CD4-positive, alpha-beta memory T cell (primary cell): ENCODE results near the gene CCNL1. TPM values are rescaled to one million over a fixed set of nuclear protein-coding genes. Genes with fewer than 3 reads are reported as not detected.

Experiments
- CTCF ChIA-PET: fragments of 350-600 bp; sonication (Branson Sonifier 250); formaldehyde crosslinking; loops from one replicate; lab custom pipeline; 2021; ENCODE audit warnings: inconsistent platforms; ENCODE audit not compliant: partially characterized antibody; lab: Charles Lee
- POLR2A ChIA-PET: fragments of 350-600 bp; sonication (Branson Sonifier 250); formaldehyde crosslinking; loops from one replicate; lab custom pipeline; 2021; ENCODE audit not compliant: partially characterized antibody; lab: Charles Lee
- DNase-seq, 5 donors: peaks; one replicate each; pipeline versions ENCODE4 v3.0.0 to v3.0.0-alpha.2; 2020 to 2022; ENCODE audit warnings: mixed read lengths in 1 of 5
- H3K27ac ChIP-seq: one replicate; pipeline ENCODE4 v1.7.0; 2013; ENCODE audit warnings: low read depth, low read length
- H3K27me3 ChIP-seq: 2 replicates; pipeline ENCODE4 v1.7.0; 2013; ENCODE audit warnings: mild to moderate bottlenecking, low read length, moderate library complexity; ENCODE audit not compliant: insufficient read depth
- H3K36me3 ChIP-seq: 2 replicates; pipeline ENCODE4 v1.7.0; 2013; ENCODE audit warnings: mild to moderate bottlenecking, low read length, moderate library complexity; ENCODE audit not compliant: insufficient read depth
- H3K4me1 ChIP-seq: 2 replicates; pipeline ENCODE4 v1.7.0; 2013; ENCODE audit warnings: mild to moderate bottlenecking, low read length, moderate library complexity; ENCODE audit not compliant: insufficient read depth
- H3K4me3 ChIP-seq, 2 donors: one replicate each; pipeline ENCODE4 v1.7.0; 2013; ENCODE audit warnings: low read length in 2 of 2, mild to moderate bottlenecking in 1 of 2
- H3K9me3 ChIP-seq, 2 donors: one replicate each; pipeline ENCODE4 v1.7.0; 2013; ENCODE audit warnings: low read length in 2 of 2, control low read depth in 1 of 2; ENCODE audit not compliant: control insufficient read depth in 1 of 2
- H3K27ac Mint-ChIP-seq, 7 donors: one replicate each; pipeline ENCODE4 v1.8.0; 2020 to 2021; ENCODE audit warnings: mixed read lengths in 7 of 7, mild to moderate bottlenecking in 6 of 7, inconsistent platforms in 3 of 7, moderate library complexity in 3 of 7
- H3K27me3 Mint-ChIP-seq, 2 donors: one replicate each; pipeline ENCODE4 v1.8.0; 2020 to 2021; ENCODE audit warnings: mixed read lengths in 2 of 2
- H3K36me3 Mint-ChIP-seq, 2 donors: one replicate each; pipeline ENCODE4 v1.8.0; 2020 to 2021; ENCODE audit warnings: mixed read lengths in 2 of 2, inconsistent platforms in 1 of 2, mild to moderate bottlenecking in 1 of 2
- H3K4me1 Mint-ChIP-seq, 4 donors: one replicate each; pipeline ENCODE4 v1.8.0; 2020 to 2021; ENCODE audit warnings: mixed read lengths in 4 of 4, mild to moderate bottlenecking in 1 of 4
- H3K4me3 Mint-ChIP-seq, 8 donors: one replicate each; pipeline ENCODE4 v1.8.0; 2020 to 2021; ENCODE audit warnings: mixed read lengths in 8 of 8, mild to moderate bottlenecking in 7 of 8, moderate library complexity in 6 of 8, inconsistent platforms in 3 of 8
- H3K9me3 Mint-ChIP-seq, 8 donors: one replicate each; pipeline ENCODE4 v1.8.0; 2020 to 2021; ENCODE audit warnings: mixed read lengths in 8 of 8, mild to moderate bottlenecking in 5 of 8, inconsistent platforms in 3 of 8, moderate library complexity in 1 of 8
- intact Hi-C: fragments of 100-400 bp; cut with micrococcal nuclease; formaldehyde crosslinking; loops from one replicate; pipeline ENCODE4 v1.15.1; 2023
- polyA plus RNA-seq, 2 donors: library from polyadenylated mRNA; unstranded; fragments of 300-500 nt; fragmentation: Illumina TruSeq; gene quantifications; one replicate each; pipeline ENCODE4 v1.2.3, GENCODE V29; 2021
- total RNA-seq, 2 experiments: library from RNA; stranded (reverse); gene quantifications; one replicate each; pipeline ENCODE4 v1.2.3, GENCODE V29; 2021

CCNL1 gene
- total and polyA plus RNA-seq, 4 experiments from 2014 or later: 62.7 to 330 (median 198) TPM

DNA sequence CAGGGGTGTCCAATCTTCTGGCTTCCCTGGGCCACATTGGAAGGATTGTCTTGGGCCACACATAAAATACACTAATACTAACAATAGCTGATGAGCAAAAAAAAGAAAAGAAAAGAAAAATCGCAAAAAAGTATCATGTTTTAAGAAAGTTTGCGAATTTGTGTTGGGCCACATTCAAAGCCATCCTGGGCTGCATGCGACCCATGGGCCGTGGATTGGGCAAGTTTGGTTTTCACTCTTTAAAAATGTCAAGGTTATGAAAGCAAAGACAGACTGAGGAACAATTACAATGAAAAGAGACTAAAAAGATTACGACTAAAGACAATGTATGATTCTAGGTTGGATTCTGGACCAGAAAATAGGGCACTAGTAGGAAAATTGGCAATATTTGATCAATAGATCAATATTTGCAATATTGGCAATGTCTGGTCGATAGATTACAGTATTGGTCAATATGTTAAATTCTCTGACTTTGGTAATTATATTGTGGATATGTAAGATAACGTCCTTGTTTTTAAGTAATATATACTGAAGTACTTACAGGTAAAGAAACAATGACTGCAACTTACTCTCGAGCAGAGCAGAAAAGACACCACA lies 19.9 kb downstream of the CCNL1 start:
- peaks cover 14% of the 10 kb centered on the region for H3K4me1 ChIP-seq
- peaks cover 11 to 34% of the 10 kb centered on the region in 2 donors for H3K36me3 Mint-ChIP-seq
- H3K27ac Mint-ChIP-seq: peak overlapping the region in 2 of 7 donors; percentile 13 to 62
- ChIA-PET CTCF (interaction anchor here (0.6 to 17.1 kb wide), 7 partner anchors 9 to 1195 kb away, joined by 3 to 346 read pairs (median 6); partner anchors contain the start of gene TIPARP), POLR2A (interaction anchor here (0.6 kb wide), 1 partner anchor 981 kb away, joined by 3 read pairs; no protein-coding TSS in a partner anchor)
- H3K4me1 Mint-ChIP-seq: peaks cover 6 to 17% (median 14%) of the 10 kb centered on the region in 4 donors
- no peak for DNase-seq
- no peaks in the 10 kb centered on the region for H3K27me3 Mint-ChIP-seq
- no peak overlapping the region for H3K4me3 ChIP-seq
- no peak overlapping the region for H3K27ac ChIP-seq
- intact Hi-C loops: loop anchor here (5.0 kb wide), 1 partner anchor 598 kb away; no protein-coding TSS in a partner anchor
- no peak overlapping the region for H3K4me3 Mint-ChIP-seq
- H3K9me3 Mint-ChIP-seq: no peaks in the 10 kb centered on the region
- H3K36me3 ChIP-seq: peaks cover 7% of the 10 kb centered on the region
- no peaks in the 10 kb centered on the region for H3K27me3 ChIP-seq
- no peaks in the 10 kb centered on the region for H3K9me3 ChIP-seq

DNA sequence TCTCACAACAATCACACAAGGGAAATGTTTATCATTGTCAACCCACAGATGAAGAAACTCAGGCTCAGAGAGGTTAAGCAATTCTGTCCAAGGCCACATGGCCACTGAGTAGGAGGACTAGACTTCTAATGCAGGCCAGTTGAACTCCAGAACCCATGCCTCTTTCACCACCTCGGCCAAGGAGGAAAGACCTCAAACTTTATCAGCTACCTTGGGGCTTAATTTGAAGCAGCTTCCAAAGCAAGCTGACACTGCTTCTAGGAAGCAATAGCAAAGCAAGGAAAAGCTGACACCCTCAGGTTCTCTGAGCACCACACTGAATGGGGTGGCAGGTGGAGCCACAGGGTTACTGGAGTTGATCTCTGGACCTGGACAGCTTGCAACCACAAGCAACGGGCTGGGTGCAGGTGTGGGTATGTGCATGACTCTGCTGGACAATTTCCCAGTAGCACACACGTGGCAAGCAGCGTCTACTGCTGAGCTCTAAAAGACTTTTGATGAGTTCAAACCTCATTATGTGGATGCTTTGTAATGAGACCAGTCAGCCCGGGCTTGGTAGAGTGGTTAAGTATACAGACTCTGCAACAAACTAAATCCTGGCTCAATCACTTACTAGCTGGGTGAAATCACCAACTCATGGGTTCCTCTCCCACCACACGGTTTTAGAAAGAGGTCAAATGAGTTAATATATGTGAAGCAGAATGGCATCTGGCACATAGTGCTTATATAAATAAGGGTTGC lies 23.1 kb downstream of the CCNL1 start:
- Histone ChIP-seq H3K36me3 (no peaks in the 10 kb centered on the region), H3K4me1 (peaks cover 42% of the 10 kb centered on the region), H3K27me3 (no peaks in the 10 kb centered on the region), H3K4me3 (no peak overlapping the region), H3K9me3 (no peaks in the 10 kb centered on the region), H3K27ac (no peak overlapping the region)
- Mint-ChIP-seq H3K9me3 (no peaks in the 10 kb centered on the region), H3K27me3 (no peaks in the 10 kb centered on the region), H3K27ac (peak overlapping the region in 5 of 7 donors; percentile 30 to 66 (median 61)), H3K4me1 (peaks cover 19 to 47% (median 38%) of the 10 kb centered on the region in 4 donors), H3K36me3 (peaks cover 1 to 9% of the 10 kb centered on the region in 2 donors), H3K4me3 (peak overlapping the region in 1 of 8 donors; percentile 81)
- no peak for DNase-seq
- CTCF ChIA-PET: interaction anchor here (0.6 to 17.1 kb wide), 68 partner anchors 9 to 1093 kb away, joined by 3 to 346 read pairs (median 5); partner anchors contain the start of genes CCNL1, SSR3 and TIPARP
- intact Hi-C loops: loop anchor here (1.0 to 5.0 kb wide), 7 partner anchors 38 to 1092 kb away; partner anchors contain the start of gene TIPARP
- POLR2A ChIA-PET: interaction anchor here (0.9 to 2.9 kb wide), 15 partner anchors 10 to 582 kb away, joined by 3 to 23 read pairs (median 4); partner anchors contain the start of genes CCNL1, SSR3 and TIPARP

DNA sequence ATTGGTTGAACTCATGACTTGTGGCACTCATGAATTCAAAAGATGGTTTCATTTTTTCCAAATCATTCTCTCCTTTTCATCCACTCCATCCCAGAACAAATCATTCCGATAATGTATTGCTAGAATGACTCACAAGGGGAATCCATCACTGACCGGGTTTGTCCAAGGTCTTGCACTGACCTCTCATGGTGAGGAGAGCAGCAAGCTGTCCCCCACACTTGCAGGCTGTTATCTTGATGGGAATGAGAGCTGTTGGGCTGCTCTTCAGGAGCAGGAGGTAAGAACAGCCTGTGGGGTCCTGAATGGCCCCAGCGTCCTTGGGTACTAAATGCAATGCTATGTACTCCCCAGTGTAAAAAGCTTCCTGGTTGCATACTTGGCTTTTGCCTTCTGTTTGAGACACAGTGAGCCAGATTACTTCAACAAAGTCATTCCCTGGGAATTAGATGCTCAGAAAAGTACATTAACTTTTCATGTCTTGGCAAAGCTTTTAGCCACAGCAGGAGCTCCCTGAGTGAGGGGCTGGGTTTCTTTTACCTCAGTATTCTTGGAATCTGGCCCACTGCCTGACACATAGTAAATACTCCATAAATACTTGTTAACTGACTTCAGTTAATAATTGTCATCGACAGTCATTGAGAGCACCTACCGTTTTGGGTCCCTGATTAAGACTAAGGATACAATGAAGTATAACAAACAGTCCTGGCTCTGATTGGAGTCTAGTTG lies 24.1 kb downstream of the CCNL1 start:
- H3K27me3 ChIP-seq: no peaks in the 10 kb centered on the region
- POLR2A ChIA-PET: interaction anchor here (0.9 to 2.9 kb wide), 6 partner anchors 21 to 463 kb away, joined by 3 to 17 read pairs (median 5); partner anchors contain the start of gene TIPARP
- peaks cover 26 to 57% (median 46%) of the 10 kb centered on the region in 4 donors for H3K4me1 Mint-ChIP-seq

DNA sequence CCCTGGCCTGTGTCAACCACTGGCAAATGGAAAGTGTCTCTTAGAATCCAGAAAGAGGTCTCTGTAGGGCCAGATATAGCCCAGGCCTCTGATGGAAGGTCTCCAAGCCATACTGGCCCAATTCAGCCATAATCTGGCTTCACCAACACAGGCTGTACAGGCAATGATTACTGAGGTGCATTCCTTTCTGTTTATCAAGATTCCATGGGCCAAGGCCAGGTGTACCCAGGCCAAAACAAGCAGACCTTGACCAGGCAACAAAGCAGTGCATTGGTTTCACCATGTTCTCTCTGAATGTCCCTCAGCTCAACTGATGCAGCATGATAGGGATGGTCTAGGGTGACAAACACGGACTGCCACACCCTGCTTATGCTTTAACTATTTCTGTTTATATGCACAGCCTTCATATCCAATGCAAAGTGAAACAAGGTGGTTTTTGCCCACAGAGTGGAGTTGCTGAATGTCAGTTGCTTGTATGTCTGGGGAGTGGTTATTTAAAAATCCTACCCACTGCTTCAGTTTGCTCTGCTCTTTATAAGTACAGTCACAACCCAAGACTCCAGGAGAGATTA lies 25.2 kb downstream of the CCNL1 start:
- H3K4me3 ChIP-seq: no peak overlapping the region
- H3K27me3 ChIP-seq: no peaks in the 10 kb centered on the region
- intact Hi-C loops: loop anchor here (5.0 kb wide), 1 partner anchor 592 kb away; no protein-coding TSS in a partner anchor
- no peaks in the 10 kb centered on the region for H3K9me3 Mint-ChIP-seq
- H3K36me3 ChIP-seq: no peaks in the 10 kb centered on the region
- peak overlapping the region in 5 of 7 donors; percentile 41 to 97 (median 76) for H3K27ac Mint-ChIP-seq
- ChIA-PET CTCF (interaction anchor here (1.3 to 17.1 kb wide), 2 partner anchors 44 to 459 kb away, joined by 4 to 346 read pairs; no protein-coding TSS in a partner anchor), POLR2A (interaction anchor here (1.3 to 5.5 kb wide), 4 partner anchors 26 to 460 kb away, joined by 4 to 40 read pairs (median 8); partner anchors contain the start of gene TIPARP)
- peaks cover 36 to 68% (median 55%) of the 10 kb centered on the region in 4 donors for H3K4me1 Mint-ChIP-seq
- no peaks in the 10 kb centered on the region for H3K9me3 ChIP-seq
- H3K4me1 ChIP-seq: peaks cover 61% of the 10 kb centered on the region
- no peak for DNase-seq
- no peak overlapping the region for H3K27ac ChIP-seq
- no peak overlapping the region for H3K4me3 Mint-ChIP-seq
- no peaks in the 10 kb centered on the region for H3K27me3 Mint-ChIP-seq
- peaks cover 0 to 3% of the 10 kb centered on the region in 2 donors for H3K36me3 Mint-ChIP-seq

More for the DNA sequence above, 24.1 kb downstream of the CCNL1 start:
- no peak for DNase-seq
- Histone ChIP-seq H3K4me1 (peaks cover 51% of the 10 kb centered on the region), H3K27ac (no peak overlapping the region), H3K36me3 (no peaks in the 10 kb centered on the region), H3K4me3 (no peak overlapping the region), H3K9me3 (no peaks in the 10 kb centered on the region)
- no peaks in the 10 kb centered on the region for H3K27me3 Mint-ChIP-seq
- H3K27ac Mint-ChIP-seq: peak overlapping the region in 3 of 7 donors; percentile 24 to 66 (median 41)
- intact Hi-C loops: loop anchor here (2.0 to 5.0 kb wide), 4 partner anchors 39 to 1091 kb away; no protein-coding TSS in a partner anchor
- peaks cover 0 to 6% of the 10 kb centered on the region in 2 donors for H3K36me3 Mint-ChIP-seq
- H3K9me3 Mint-ChIP-seq: no peaks in the 10 kb centered on the region
- CTCF ChIA-PET: interaction anchor here (1.0 to 17.1 kb wide), 11 partner anchors 8 to 627 kb away, joined by 3 to 346 read pairs (median 25); partner anchors contain the start of genes SSR3 and TIPARP
- no peak overlapping the region for H3K4me3 Mint-ChIP-seq

DNA sequence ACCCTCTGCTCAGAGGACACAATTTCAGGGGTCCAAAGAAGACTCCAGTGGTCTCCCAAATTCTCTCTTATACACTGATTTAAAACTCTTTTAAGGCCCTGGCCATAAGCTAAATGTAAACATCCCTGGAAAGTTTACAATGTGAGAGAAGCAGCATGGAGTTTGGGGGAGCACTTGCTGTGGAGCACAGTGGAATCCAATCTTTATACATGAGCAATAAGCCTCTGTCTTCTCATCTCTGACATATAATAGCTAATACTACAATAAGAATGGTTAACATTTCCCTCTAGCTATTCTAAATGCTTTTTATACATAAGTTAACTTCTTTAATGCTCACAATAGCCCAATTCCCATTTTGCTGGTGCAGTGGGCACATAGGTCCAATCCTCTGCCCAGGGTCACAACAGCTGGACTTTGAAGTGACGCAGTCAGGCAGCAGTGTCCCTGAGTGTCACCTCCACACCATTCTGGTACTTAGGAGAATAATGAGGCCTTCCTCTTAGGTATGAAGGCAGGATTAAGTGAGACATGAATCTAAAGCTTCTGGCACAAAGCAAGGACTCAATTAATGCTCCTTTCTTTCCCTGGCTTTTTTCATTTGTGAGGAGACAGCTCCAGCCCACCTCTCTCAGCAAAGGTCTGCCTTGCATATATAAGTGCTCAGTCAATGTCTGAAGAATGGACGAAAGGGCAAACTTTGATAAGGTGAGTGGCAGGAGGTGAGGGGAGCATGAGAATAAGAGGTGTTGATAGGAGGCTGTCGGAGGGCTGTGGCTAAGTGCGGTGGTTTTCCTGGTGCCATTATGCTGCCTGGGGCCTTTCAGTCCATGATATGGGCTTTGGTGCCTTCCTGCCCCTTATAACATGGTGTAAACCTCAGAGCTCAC lies 26.3 kb downstream of the CCNL1 start:
- no peak overlapping the region for H3K4me3 Mint-ChIP-seq

More for the DNA sequence above, 26.3 kb downstream of the CCNL1 start:
- Mint-ChIP-seq H3K27me3 (no peaks in the 10 kb centered on the region), H3K36me3 (peaks cover 0 to 3% of the 10 kb centered on the region in 2 donors), H3K27ac (peak overlapping the region; percentile 29 to 97 (median 76)), H3K9me3 (no peaks in the 10 kb centered on the region), H3K4me1 (peaks cover 46 to 79% (median 66%) of the 10 kb centered on the region in 4 donors)
- H3K27me3 ChIP-seq: no peaks in the 10 kb centered on the region
- ChIA-PET CTCF (interaction anchor here (1.3 to 17.1 kb wide), 4 partner anchors 26 to 624 kb away, joined by 4 to 346 read pairs (median 4); partner anchors contain the start of gene CCNL1), POLR2A (interaction anchor here (1.3 to 9.2 kb wide), 3 partner anchors 27 to 459 kb away, joined by 4 to 104 read pairs (median 40); partner anchors contain the start of gene TIPARP)
- intact Hi-C loops: no loop called here
- H3K27ac ChIP-seq: no peak overlapping the region
- DNase-seq: no peak
- peaks cover 71% of the 10 kb centered on the region for H3K4me1 ChIP-seq
- H3K9me3 ChIP-seq: no peaks in the 10 kb centered on the region
- H3K36me3 ChIP-seq: no peaks in the 10 kb centered on the region
- no peak overlapping the region for H3K4me3 ChIP-seq
